Left lung (tissue), 14 donors: ENCODE measurements around the gene CYP4X1. TPM values are rescaled to one million over a fixed set of nuclear protein-coding genes. Genes with fewer than 3 reads are reported as not detected.
"Not testable (repeated sequence)": the region's sequence is repeated elsewhere in the genome, so short reads cannot be mapped to it uniquely, and the experiment has no call there.

ENCODE experiments used
- ATAC-seq: fragments of 200-7000 bp; cut with Tn5 transposase; one replicate; pipeline ENCODE4 v1.9.1; 2020; ENCODE audit warnings: moderate library complexity
- DNase-seq, 4 donors: peaks; one replicate each; pipeline ENCODE4 v3.0.0-alpha.2; 2013 to 2020
- H3K27ac ChIP-seq, 2 donors: fragments of 200-600 bp; sonication (generic) in 1 of 2; one replicate each; pipeline versions ENCODE4 v1.5.0 to v1.8.0; 2020 to 2021
- H3K27me3 ChIP-seq, 2 donors: fragments of 200-600 bp; sonication (generic) in 1 of 2; one replicate each; pipeline versions ENCODE4 v1.5.0 to v1.8.0; 2020 to 2021
- H3K36me3 ChIP-seq, 2 donors: fragments of 200-600 bp; sonication (generic) in 1 of 2; one replicate each; pipeline versions ENCODE4 v1.5.0 to v1.8.0; 2020 to 2021
- H3K4me1 ChIP-seq, 2 donors: fragments of 200-600 bp; one replicate each; pipeline ENCODE4 v1.8.0; 2021
- H3K4me3 ChIP-seq, 2 donors: fragments of 200-600 bp; sonication (generic) in 1 of 2; one replicate each; pipeline versions ENCODE4 v1.5.0 to v1.8.0; 2020 to 2021; ENCODE audit warnings: mild to moderate bottlenecking in 1 of 2
- H3K9me3 ChIP-seq, 2 donors: fragments of 200-600 bp; sonication (generic) in 1 of 2; one replicate each; pipeline versions ENCODE4 v1.5.0 to v1.8.0; 2020 to 2021
- CTCF ChIP-seq, 2 donors: fragments of 200-600 bp; sonication (generic) in 1 of 2; IDR thresholded peaks; one replicate each; pipeline versions ENCODE4 v1.5.0 to v1.8.0; 2021; ENCODE audit warnings: antibody characterized with exemption in 2 of 2
- intact Hi-C, 2 donors: fragments of 100-400 bp; cut with DNase I; formaldehyde crosslinking; loops; one replicate each; pipeline versions ENCODE4 v1.11.2 to v1.14.2; 2022
- long read RNA-seq, 12 donors: library from polyadenylated mRNA in 2 of 12; unstranded in 2 of 12; transcript quantifications; one replicate each; pipeline ENCODE4 v2.0.0 and lab custom pipeline, GENCODE V29; 2019 to 2026
- polyA plus RNA-seq, 6 donors: library from polyadenylated mRNA; unstranded; fragments of 120-200 nt; gene quantifications; one replicate each; pipeline ENCODE4 v1.2.1, GENCODE V29; 2013; ENCODE audit not compliant: insufficient read length in 6 of 6
- total RNA-seq, 2 donors: library from RNA; stranded (reverse); fragmentation: NEBNext Ultra II Directional; extraction: Animal tissue kit (Norgen Biotek cat#: 25700); gene quantifications; one replicate each; pipeline ENCODE4 v1.2.1, GENCODE V29; 2021
- donor health status: DM: no; HTN: yes; CAD: no.
- donor health status: DM: no; HTN: no; CAD: no.

CYP4X1 gene
- total RNA-seq: 1 to 10 TPM; 5.2 to 8.8 TPM
- polyA plus RNA-seq: 1 to 10 TPM; 4.5 to 6.5 (median 5.6) TPM
- long read RNA-seq, donor 1: 0 reads
- long read RNA-seq, donor 2: 0 reads
- long read RNA-seq, donor 3, partial matches to known transcripts: 0 of 1 reads
- long read RNA-seq, donor 3, other reads (novel, unspliced or antisense): 0 of 1 reads
- long read RNA-seq, donor 4, partial matches to known transcripts: 3 of 3 reads
- long read RNA-seq, donor 4, other reads (novel, unspliced or antisense): 0 of 3 reads
- long read RNA-seq, donor 5, partial matches to known transcripts: 0 of 1 reads
- long read RNA-seq, donor 5, other reads (novel, unspliced or antisense): 0 of 1 reads
- long read RNA-seq, donor 6, partial matches to known transcripts: 0 of 1 reads
- long read RNA-seq, donor 6, other reads (novel, unspliced or antisense): 0 of 1 reads
- long read RNA-seq, donor 7: 0 reads
- long read RNA-seq, donor 8: 0 reads
- long read RNA-seq, donor 9: 0 reads
- long read RNA-seq, donor 10, partial matches to known transcripts: 0 of 2 reads
- long read RNA-seq, donor 10, other reads (novel, unspliced or antisense): 1 of 2 reads
- long read RNA-seq, donor 11, partial matches to known transcripts: 6 of 10 reads
- long read RNA-seq, donor 11, other reads (novel, unspliced or antisense): 0 of 10 reads
- long read RNA-seq, donor 12: 0 reads

- H3K27me3 ChIP-seq: peaks cover 0 to 28% of the 10 kb centered on the region in 2 donors
- H3K27ac ChIP-seq: no peak within 1 kb of the TSS
- H3K4me3 ChIP-seq: peak within 1 kb of the TSS; percentile 22 to 39
- H3K36me3 ChIP-seq: no peaks in the 10 kb centered on the region
- H3K9me3 ChIP-seq: no peaks in the 10 kb centered on the region
- DNase-seq: peak in 3 of 4 donors; percentile 13 to 70 (median 23)
- intact Hi-C loops: no loop called here
- TF ChIP-seq CTCF (IDR thresholded peaks at IDR 0.05): no peak
- no peaks in the 10 kb centered on the region for H3K4me1 ChIP-seq
- ATAC-seq: peak; percentile 88
Measured at GRCh38 chr1:47023268-47024140, at the start of gene CYP4X1. CYP4X1 (plus strand) TSS chr1:47023669; CDS start chr1:47023818, 149 bp downstream.

- intact Hi-C loops: no loop called here
- Histone ChIP-seq H3K4me1 (no peaks in the 10 kb centered on the region), H3K27me3 (peaks cover 0 to 39% of the 10 kb centered on the region in 2 donors), H3K27ac (no peak overlapping the region), H3K36me3 (no peaks in the 10 kb centered on the region), H3K4me3 (no peak overlapping the region), H3K9me3 (peaks cover 0 to 6% of the 10 kb centered on the region in 2 donors)
- ATAC-seq: no peak
- no peak for DNase-seq
- no peak for TF ChIP-seq CTCF (IDR thresholded peaks at IDR 0.05)
Measured at GRCh38 chr1:46983166-46983829, 40.2 kb upstream of the CYP4X1 start.

- Histone ChIP-seq H3K27ac (no peak overlapping the region), H3K36me3 (no peaks in the 10 kb centered on the region), H3K9me3 (peaks cover 0 to 6% of the 10 kb centered on the region in 2 donors), H3K4me3 (no peak overlapping the region), H3K27me3 (peaks cover 0 to 39% of the 10 kb centered on the region in 2 donors), H3K4me1 (no peaks in the 10 kb centered on the region)
- ATAC-seq (no peak), DNase-seq (no peak)
- no peak for TF ChIP-seq CTCF (IDR thresholded peaks at IDR 0.05)
- intact Hi-C loops: no loop called here
Measured at GRCh38 chr1:46983830-46984586, 39.5 kb upstream of the CYP4X1 start.

GRCh38 chr1:46990541-46990940 is 32.9 kb upstream of the CYP4X1 start:
- H3K9me3 ChIP-seq, H3K4me3 ChIP-seq, H3K4me1 ChIP-seq, ATAC-seq, intact Hi-C loops, H3K27ac ChIP-seq, DNase-seq, H3K36me3 ChIP-seq: not testable (repeated sequence)
- H3K27me3 ChIP-seq: peaks cover 0 to 13% of the 10 kb centered on the region in 2 donors
